ENCODE data around the gene TEAD4.

Gene TEAD4

DNA sequence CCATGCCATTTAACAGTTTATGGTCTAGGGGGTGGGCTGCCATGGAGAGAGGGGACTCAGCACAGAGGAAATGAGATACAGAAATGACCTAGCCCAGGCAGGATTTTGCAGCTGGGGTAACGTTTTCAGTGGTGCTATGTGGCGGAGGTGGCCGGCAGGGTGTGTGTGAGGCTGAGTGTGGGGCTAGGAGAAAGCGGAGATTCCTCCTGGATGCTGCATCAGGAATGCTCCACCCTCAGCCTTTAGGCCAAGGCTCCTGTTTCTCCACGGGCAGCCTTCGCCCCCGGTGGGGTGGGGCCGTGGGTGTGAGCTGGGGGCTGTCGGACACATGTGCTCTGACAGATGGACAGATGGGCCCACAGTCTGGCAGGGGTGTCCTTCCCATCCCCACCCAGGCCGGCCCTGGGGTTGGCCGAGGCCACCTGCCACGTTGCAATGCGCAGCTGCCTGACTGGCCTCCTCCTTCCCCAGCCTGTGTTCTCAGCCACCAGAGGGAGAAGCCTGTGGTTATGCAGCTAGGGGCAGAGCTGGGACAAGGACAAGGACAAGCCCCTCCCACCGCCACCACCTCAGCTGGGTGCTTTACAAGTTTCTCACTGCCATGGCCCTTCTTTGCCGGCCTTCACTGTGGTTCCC lies 44.3 kb downstream of the TEAD4 start:
- no peak for DNase-seq

GRCh38 chr12:3004655-3005565 lies 45.7 kb downstream of the TEAD4 start:
- no peak for DNase-seq

GRCh38 chr12:3005736-3006135 lies 46.5 kb downstream of the TEAD4 start:
- no peak for DNase-seq

GRCh38 chr12:3009780-3010179 lies 50.6 kb downstream of the TEAD4 start:
- no peak for DNase-seq

DNA sequence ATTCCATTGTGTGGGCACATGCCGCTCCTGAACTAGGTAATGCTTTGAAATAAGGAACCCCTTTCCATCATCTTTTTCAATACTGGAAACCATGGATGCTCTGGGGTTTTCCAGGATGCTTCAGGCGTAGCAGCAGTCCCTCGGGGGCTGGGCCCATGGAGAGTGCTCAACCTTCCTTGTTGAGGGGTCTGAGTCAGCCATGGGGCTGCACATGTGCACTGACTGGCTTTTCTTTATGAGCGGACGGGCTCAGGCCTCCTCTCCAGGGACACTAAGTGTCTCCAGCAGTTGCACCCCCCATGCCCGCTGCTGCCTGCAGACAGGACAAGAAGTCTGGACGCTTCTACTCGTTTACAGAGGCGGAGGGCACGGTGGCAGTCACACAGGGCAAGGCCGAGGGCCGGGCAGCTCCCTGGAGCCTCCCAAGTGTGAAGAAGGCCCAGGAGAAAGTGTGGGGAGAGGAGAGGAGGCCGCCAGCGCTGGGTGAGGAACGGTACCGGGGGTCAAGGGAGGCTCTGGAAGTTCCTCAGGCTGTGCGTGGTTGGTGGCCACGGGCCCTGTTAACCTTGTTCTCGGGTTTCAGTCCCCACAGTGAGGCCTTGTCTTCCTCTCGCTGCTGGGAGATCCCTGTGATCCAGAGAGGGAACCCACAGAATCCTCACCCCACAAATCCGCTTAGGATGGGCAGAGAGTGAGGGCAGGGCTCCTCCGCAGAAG lies 51.2 kb downstream of the TEAD4 start:
- DNase-seq: no peak

DNA sequence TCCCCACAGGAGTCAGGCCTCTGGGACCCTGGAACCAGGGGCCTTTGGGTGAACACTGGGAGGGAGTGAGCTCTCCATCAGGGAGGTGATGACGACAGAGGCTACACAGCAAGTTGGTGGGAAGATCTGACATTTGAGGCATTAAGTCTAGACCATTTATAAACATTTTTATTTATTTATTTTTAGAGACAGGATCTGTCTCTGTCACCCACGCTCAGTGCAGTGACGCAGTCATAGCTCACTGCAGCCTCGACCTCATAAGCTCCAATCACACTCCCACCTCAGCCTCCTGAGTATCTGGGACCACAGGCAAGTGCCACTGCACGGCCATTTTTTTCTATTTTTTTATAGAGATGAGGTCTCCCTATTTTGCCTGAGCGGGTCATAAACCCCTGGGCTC lies 53.6 kb downstream of the TEAD4 start:
- no peak for DNase-seq

DNA sequence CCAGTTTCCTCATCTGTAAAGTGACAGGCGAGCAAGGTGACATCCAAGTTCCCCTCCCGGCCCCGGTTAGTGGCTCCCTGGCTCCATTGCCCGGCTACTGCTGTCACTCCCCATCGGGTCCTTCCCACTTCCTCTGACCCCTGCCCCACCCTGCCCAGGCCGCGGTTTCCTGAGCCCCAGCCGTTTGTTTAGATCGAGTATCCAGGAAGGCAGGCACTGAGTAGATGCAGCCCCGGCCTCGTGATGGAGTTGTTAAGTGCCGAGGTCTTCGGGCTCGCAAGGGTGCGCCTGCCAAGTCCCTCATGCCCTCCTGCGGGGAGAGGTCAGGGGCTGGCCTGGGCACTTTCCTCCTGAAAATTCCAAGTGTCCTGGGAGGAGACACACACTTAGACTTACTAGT lies 55.4 kb downstream of the TEAD4 start:
- DNase-seq: no peak

DNA sequence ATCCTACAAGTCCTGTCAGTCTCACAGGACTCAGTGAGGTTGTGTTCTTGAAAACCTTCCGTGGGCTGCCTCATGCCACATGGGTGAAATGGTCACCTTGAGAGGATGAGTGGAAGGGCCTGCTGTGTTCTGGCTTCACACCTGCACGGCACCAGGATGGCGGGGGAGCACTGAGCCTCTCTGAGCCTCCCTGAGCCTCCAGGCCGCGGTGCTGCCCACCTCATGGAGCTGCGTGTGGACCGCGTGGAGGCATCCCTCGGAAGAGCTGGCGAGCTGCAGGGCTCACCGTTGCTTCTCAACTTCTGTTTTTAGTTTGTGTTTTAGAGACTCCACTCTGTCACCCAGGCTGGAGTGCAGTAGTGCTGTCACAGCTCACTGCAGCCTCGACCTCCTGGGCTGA lies 56.2 kb downstream of the TEAD4 start:
- no peak for DNase-seq

- DNase-seq: no peak
These were observed 57.0 kb downstream of the TEAD4 start for GRCh38 chr12:3016191-3016590.

GRCh38 chr12:3017281-3017680 lies 58.1 kb downstream of the TEAD4 start:
- DNase-seq: no peak

- no peak for DNase-seq
These were observed 59.2 kb downstream of the TEAD4 start for GRCh38 chr12:3018284-3019004.

DNA sequence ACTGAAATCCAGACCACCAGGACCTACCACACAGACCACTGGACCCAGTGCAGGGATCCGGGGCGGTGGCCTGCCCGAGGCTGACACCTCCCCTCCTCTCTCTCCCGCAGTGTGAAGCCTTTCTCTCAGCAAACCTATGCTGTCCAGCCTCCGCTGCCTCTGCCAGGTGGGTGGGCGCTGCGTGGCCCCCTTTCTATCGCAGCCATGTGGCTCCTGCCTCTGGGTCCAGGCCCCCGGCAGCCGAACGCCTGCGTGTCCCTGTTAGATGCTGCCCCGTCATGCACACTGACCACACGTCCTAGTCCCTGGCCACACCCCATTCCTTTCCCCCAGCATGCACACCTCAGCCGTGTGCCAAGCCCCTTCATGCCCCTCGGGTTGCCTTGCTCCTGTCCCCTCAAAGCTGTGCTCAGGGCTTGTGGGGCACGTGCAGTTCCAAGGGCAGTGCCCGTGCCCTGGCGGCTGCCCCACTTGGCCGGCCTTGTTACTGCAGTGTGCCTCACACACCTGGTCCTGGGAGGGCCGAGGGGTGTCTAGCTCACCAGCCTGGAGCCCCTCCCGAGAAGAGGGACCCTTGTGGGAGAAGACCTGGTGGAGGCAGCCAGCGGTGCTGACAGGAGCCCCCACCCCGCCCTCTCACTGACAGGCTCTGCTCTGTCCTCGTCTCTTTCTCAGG lies 59.9 kb downstream of the TEAD4 start:
- DNase-seq: no peak

GRCh38 chr12:3020399-3020798 lies 61.2 kb downstream of the TEAD4 start:
- DNase-seq: no peak

GRCh38 chr12:3020850-3021435 lies 61.7 kb downstream of the TEAD4 start:
- no peak for DNase-seq

GRCh38 chr12:3022411-3022810 lies 63.2 kb downstream of the TEAD4 start:
- DNase-seq: no peak

GRCh38 chr12:3022961-3023360 lies 63.8 kb downstream of the TEAD4 start:
- DNase-seq: no peak

DNA sequence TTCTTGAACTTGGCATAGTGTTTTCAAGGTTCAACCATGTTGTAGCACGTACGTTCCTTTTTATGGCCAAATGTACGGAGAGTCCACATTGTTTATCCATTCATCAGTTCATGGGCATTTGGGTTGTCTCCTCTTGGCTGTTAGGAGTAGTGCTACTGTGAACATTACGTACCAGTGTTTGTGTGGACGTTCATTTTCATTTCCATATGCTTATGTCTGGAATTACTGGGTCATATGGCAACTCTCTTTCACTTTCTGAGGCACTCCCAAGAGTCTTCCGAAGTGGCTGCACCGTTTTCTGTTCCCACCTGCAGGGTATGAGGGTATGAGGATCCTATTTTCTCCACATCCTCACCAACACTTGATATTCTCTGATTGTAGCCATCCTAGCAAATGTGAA lies 68.9 kb downstream of the TEAD4 start:
- DNase-seq: no peak

- DNase-seq: no peak
These were observed 71.7 kb downstream of the TEAD4 start for GRCh38 chr12:3030821-3031429.

DNA sequence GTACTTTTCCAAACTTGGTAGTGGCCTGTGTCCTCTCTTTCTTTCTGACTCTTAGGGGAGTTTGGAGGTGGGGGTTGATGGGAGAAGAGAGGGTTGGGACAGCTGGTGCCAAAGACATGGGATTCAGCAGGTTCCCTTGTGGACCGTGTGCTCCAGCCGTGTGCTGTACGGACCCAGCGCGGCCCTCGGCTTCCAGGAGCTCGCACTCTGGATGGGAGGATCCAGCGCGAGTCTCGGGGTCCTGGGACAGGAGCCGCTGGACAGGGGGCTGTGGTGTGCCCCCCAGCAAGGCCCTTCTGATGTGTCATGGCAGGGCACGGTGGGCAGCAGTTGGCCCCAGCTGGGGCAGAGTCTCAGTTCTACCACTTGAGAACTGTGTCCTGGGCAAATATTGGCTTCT lies 73.0 kb downstream of the TEAD4 start:
- no peak for DNase-seq

- DNase-seq: no peak
These were observed 73.8 kb downstream of the TEAD4 start for GRCh38 chr12:3032770-3033538.

DNA sequence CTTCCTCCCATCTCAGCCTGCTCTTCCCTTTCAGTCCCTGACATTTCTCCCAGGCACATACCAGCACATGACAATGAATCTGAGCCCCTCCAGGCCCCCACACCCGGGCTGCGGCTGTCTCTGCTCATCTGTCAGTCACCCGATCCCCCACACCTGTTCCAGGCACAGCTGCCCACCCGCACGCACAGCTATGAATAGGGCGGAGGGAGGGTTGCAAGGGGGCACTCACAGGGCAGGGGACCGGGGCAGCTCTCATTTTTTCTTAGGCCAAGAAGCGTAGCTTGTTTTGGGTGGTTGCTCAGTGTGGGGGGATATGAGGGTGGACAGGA lies 74.3 kb downstream of the TEAD4 start:
- DNase-seq: no peak
